GM19467 (cell line): ENCODE results near the gene RBM42.
A peak's percentile ranks its signal among the peaks of the same experiment; 100 is the strongest.
"Not testable (repeated sequence)": the region's sequence is repeated elsewhere in the genome, so short reads cannot be mapped to it uniquely, and the experiment has no call there.

Experiments
- ATAC-seq: cut with Tn5 transposase; IDR thresholded peaks from one replicate; pipeline ENCODE4 v1.9.1; 2021; ENCODE audit warnings: mild to moderate bottlenecking, moderate library complexity; ENCODE audit not compliant: unreplicated experiment

The RBM42 gene

GRCh38 chr19:35628565-35629331 lies at the start of gene RBM42:
Gene RBM42, plus strand, starts transcription at chr19:35629036. Its CDS starts 118 bp downstream, at chr19:35629154.
- ATAC-seq: peak; percentile 88

- ATAC-seq: no peak
These were observed 46.1 kb upstream of the RBM42 start for GRCh38 chr19:35582760-35583159.

GRCh38 chr19:35585848-35586247 lies 43.0 kb upstream of the RBM42 start, which contains the start of gene PMIS2:
Gene PMIS2, plus strand, starts transcription at chr19:35586173. Its CDS starts 87 bp downstream, at chr19:35586260.
- no peak for ATAC-seq

GRCh38 chr19:35587321-35587720 lies 41.5 kb upstream of the RBM42 start:
- ATAC-seq: no peak

- ATAC-seq: no peak
These were observed 38.0 kb upstream of the RBM42 start for GRCh38 chr19:35590875-35591274.

- no peak for ATAC-seq
These were observed 36.6 kb upstream of the RBM42 start for GRCh38 chr19:35592226-35592625.

GRCh38 chr19:35595026-35595425 lies 33.8 kb upstream of the RBM42 start:
- ATAC-seq: not testable (repeated sequence)

GRCh38 chr19:35595928-35596327 lies 32.9 kb upstream of the RBM42 start:
- no peak for ATAC-seq

- no peak for ATAC-seq
These were observed 32.4 kb upstream of the RBM42 start for GRCh38 chr19:35596366-35596999.

GRCh38 chr19:35601971-35602370 lies 26.9 kb upstream of the RBM42 start:
- ATAC-seq: no peak

- not testable (repeated sequence) for ATAC-seq
These were observed 24.4 kb upstream of the RBM42 start for GRCh38 chr19:35604436-35604835.

- ATAC-seq: not testable (repeated sequence)
These were observed 21.7 kb upstream of the RBM42 start for GRCh38 chr19:35607170-35607569.

- no peak for ATAC-seq
These were observed 21.2 kb upstream of the RBM42 start for GRCh38 chr19:35607661-35608060.

- ATAC-seq: no peak
These were observed 20.6 kb upstream of the RBM42 start for GRCh38 chr19:35608251-35608650.

GRCh38 chr19:35609851-35610353 lies 18.9 kb upstream of the RBM42 start:
- ATAC-seq: no peak

GRCh38 chr19:35612224-35612558 lies 16.6 kb upstream of the RBM42 start:
- no peak for ATAC-seq

- ATAC-seq: peak; percentile 59
These were observed 16.1 kb upstream of the RBM42 start, which contains the start of gene HAUS5 for GRCh38 chr19:35612559-35613321. Gene HAUS5, plus strand, starts transcription at chr19:35612735. Its CDS starts 60 bp downstream, at chr19:35612795.

GRCh38 chr19:35613574-35613973 lies 15.3 kb upstream of the RBM42 start:
- ATAC-seq: no peak

- no peak for ATAC-seq
These were observed 13.8 kb upstream of the RBM42 start for GRCh38 chr19:35615036-35615435.

- ATAC-seq: no peak
These were observed 10.0 kb upstream of the RBM42 start for GRCh38 chr19:35618857-35619256.

- ATAC-seq: no peak
These were observed 9.4 kb upstream of the RBM42 start for GRCh38 chr19:35619290-35619923.
